ENCODE data around the gene BORCS6. TPM values are rescaled to one million over a fixed set of nuclear protein-coding genes. Genes with fewer than 3 reads are reported as not detected.

The BORCS6 gene
- total RNA-seq, 1 experiment from 2014 or later: 7.3 TPM

DNA sequence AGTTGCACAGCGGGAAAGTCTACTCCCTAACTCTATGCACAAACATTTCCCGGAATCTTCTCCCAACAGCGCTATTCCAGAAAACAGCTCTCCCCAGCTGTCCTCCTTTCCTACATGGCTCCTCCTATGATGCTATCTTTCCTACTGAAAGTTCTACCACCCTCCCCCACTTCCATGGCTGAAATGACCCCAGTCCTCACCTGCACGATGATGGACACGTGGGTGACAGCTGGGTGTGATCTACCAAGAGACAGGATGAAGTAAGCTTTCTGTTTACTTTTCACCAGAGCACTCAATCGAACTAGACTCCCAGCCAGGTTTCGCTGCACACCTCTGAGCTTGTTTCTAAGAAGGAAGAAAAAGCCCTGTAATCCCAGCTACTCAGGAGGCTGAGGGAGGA is 47.2 kb upstream of the BORCS6 start:
- no peak for ATAC-seq

DNA sequence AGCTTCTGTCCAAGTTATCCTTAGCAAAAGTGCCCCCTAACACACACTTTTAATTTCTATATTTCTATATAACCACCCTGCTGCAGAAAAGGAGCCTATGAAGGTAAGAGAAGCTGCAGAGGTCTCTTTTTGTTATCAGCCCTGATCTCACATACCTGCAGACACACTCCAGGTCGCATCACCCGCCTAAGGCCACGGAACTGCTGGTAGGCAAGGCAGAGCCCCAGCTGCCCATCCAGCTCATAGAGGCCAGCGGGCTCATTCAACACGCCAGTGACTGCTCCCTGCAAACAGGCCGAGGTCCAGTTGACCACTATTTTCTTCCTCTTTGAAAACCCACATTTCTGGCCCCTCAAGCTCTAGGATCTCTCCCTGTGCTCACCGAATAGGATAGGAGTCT is 45.7 kb upstream of the BORCS6 start:
- Histone ChIP-seq H3K9me3 (ENCODE audit: low read length) (no peaks in the 10 kb centered on the region), H3K4me1 (ENCODE audit: insufficient read depth, low read length) (no peaks in the 10 kb centered on the region), H3K4me3 (ENCODE audit: low read length) (no peak overlapping the region), H2AFZ (ENCODE audit: low read length) (no peak overlapping the region), H3K27ac (ENCODE audit: low read length) (no peak overlapping the region), H3K9me2 (replicated peaks; ENCODE audit: low read length) (no peaks in the 10 kb centered on the region), H3K4me2 (ENCODE audit: low read length) (no peak overlapping the region), H3K27me3 (ENCODE audit: low read length) (no peaks in the 10 kb centered on the region), H3K36me3 (ENCODE audit: low read depth, low read length) (peaks cover 3% of the 10 kb centered on the region), H3K9ac (ENCODE audit: low read length) (no peak overlapping the region), H3K79me2 (ENCODE audit: low read length) (no peaks in the 10 kb centered on the region), H4K20me1 (ENCODE audit: low read length) (no peaks in the 10 kb centered on the region), H3F3A (ENCODE audit: low read length, unreplicated experiment) (no peaks in the 10 kb centered on the region)
- ATAC-seq: no peak
- CTCF ChIA-PET: no interaction called here
- TF ChIP-seq, protein P1, sequence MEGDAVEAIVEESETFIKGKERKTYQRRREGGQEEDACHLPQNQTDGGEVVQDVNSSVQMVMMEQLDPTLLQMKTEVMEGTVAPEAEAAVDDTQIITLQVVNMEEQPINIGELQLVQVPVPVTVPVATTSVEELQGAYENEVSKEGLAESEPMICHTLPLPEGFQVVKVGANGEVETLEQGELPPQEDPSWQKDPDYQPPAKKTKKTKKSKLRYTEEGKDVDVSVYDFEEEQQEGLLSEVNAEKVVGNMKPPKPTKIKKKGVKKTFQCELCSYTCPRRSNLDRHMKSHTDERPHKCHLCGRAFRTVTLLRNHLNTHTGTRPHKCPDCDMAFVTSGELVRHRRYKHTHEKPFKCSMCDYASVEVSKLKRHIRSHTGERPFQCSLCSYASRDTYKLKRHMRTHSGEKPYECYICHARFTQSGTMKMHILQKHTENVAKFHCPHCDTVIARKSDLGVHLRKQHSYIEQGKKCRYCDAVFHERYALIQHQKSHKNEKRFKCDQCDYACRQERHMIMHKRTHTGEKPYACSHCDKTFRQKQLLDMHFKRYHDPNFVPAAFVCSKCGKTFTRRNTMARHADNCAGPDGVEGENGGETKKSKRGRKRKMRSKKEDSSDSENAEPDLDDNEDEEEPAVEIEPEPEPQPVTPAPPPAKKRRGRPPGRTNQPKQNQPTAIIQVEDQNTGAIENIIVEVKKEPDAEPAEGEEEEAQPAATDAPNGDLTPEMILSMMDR (conservative IDR thresholded peaks at IDR 0.05; ENCODE audit: low read depth, low read length): no peak
- TF ChIP-seq EZH2phosphoT487 (IDR thresholded peaks at IDR 0.05; ENCODE audit: borderline replicate concordance, low read length) (no peak), EZH2 (IDR thresholded peaks at IDR 0.05; ENCODE audit: low read length, unreplicated experiment) (no peak)
- no peak for DNase-seq
- POLR2A ChIA-PET (ENCODE audit: unreplicated experiment): no interaction called here
- intact Hi-C loops (cut with micrococcal nuclease): no loop called here
- BruUV-seq (replicated peaks): no TSS peak

More for the DNA sequence above, 47.2 kb upstream of the BORCS6 start:
- Histone ChIP-seq H3K9me2 (replicated peaks; ENCODE audit: low read length) (no peaks in the 10 kb centered on the region), H3K9me3 (ENCODE audit: low read length) (no peaks in the 10 kb centered on the region), H3F3A (ENCODE audit: low read length, unreplicated experiment) (no peaks in the 10 kb centered on the region), H3K4me1 (ENCODE audit: insufficient read depth, low read length) (no peaks in the 10 kb centered on the region), H3K27me3 (ENCODE audit: low read length) (no peaks in the 10 kb centered on the region), H3K4me2 (ENCODE audit: low read length) (no peak overlapping the region), H2AFZ (ENCODE audit: low read length) (no peak overlapping the region), H3K4me3 (ENCODE audit: low read length) (no peak overlapping the region), H4K20me1 (ENCODE audit: low read length) (no peaks in the 10 kb centered on the region), H3K36me3 (ENCODE audit: low read depth, low read length) (0 out of 2 replicates have a peak, but pooled peaks cover 3% of the 10 kb centered on the region), H3K9ac (ENCODE audit: low read length) (no peak overlapping the region), H3K79me2 (ENCODE audit: low read length) (no peaks in the 10 kb centered on the region), H3K27ac (ENCODE audit: low read length) (no peak overlapping the region)
- no TSS peak for BruUV-seq (replicated peaks)
- TF ChIP-seq, protein P1 (conservative IDR thresholded peaks at IDR 0.05; ENCODE audit: low read depth, low read length): no peak
- no peak for TF ChIP-seq EZH2 (IDR thresholded peaks at IDR 0.05; ENCODE audit: low read length, unreplicated experiment)
- no peak for TF ChIP-seq EZH2phosphoT487 (IDR thresholded peaks at IDR 0.05; ENCODE audit: borderline replicate concordance, low read length)
- CTCF ChIA-PET: no interaction called here
- DNase-seq: no peak
- intact Hi-C loops (cut with micrococcal nuclease): no loop called here
- POLR2A ChIA-PET (ENCODE audit: unreplicated experiment): no interaction called here

DNA sequence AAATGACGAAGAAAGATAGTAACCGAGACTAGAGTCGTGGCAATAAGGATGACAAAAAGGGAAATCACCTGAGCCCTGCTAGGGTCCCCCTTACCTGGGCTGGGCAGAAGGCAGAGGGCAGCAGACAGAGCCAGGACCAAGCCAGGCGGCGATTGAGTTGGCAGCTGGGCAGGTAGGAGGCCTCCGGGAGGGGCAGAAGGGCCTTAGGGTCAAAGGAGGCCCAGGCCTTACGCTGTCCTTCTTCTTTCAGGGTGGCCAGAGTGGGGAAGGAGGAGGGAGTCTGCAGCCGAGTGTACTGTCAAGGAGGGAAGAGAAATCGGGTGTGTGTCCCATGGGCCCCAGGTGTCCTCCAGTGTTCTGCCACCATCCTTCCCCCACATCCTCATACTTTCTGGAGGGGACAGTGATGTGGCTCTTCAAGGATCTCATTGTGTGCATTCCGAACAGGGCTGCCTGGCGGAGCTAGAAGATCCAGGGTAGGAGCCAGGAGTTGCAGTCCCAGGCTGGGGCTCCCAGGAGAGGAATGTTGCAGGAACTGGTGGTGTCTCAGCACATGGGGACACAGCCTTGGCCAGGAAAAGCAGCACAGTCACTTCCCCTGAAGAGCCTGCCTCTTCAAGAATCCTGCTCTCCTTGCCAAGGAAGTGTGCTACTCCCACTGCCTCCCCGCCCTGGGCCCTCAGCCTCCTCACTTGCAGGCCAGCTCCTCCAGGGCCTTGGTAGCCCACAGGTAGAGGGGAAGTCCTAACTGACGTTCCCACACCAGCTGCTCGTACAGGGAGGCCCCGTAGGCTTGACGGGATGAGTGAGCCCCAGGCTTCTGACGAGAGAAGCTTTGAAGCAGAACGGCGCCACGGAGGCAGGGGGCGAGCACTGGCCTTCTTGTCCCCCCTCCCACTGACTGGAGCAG is 44.6 kb upstream of the BORCS6 start:
- ChIA-PET POLR2A (ENCODE audit: unreplicated experiment) (no interaction called here), CTCF (no interaction called here)
- Histone ChIP-seq H3K79me2 (ENCODE audit: low read length) (no peaks in the 10 kb centered on the region), H4K20me1 (ENCODE audit: low read length) (no peaks in the 10 kb centered on the region), H3K9me2 (replicated peaks; ENCODE audit: low read length) (no peaks in the 10 kb centered on the region), H3K4me1 (ENCODE audit: insufficient read depth, low read length) (no peaks in the 10 kb centered on the region), H3K9ac (ENCODE audit: low read length) (no peak overlapping the region), H3K27me3 (ENCODE audit: low read length) (no peaks in the 10 kb centered on the region), H3K27ac (ENCODE audit: low read length) (no peak overlapping the region), H3K9me3 (ENCODE audit: low read length) (no peaks in the 10 kb centered on the region), H3K36me3 (ENCODE audit: low read depth, low read length) (peaks cover 3% of the 10 kb centered on the region), H3K4me3 (ENCODE audit: low read length) (no peak overlapping the region), H3K4me2 (ENCODE audit: low read length) (no peak overlapping the region), H3F3A (ENCODE audit: low read length, unreplicated experiment) (no peaks in the 10 kb centered on the region), H2AFZ (ENCODE audit: low read length) (no peak overlapping the region)
- DNase-seq (no peak), ATAC-seq (no peak)
- no TSS peak for BruUV-seq (replicated peaks)
- intact Hi-C loops (cut with micrococcal nuclease): no loop called here
- TF ChIP-seq, protein P1 (conservative IDR thresholded peaks at IDR 0.05; ENCODE audit: low read depth, low read length): no peak

Data from PC-3 (cell line).